Stimulated activated naive CD8-positive, alpha-beta T cell treated with anti-CD3 and anti-CD28 coated beads, Interleukin-15, Interleukin-2, amounts not matched to agents 100 U/mL and 50 U/mL, for 24 hours (primary cell): ENCODE results near the gene FREY1.
A peak's percentile ranks its signal among the peaks of the same experiment; 100 is the strongest.
"Not testable (repeated sequence)": the region's sequence is repeated elsewhere in the genome, so short reads cannot be mapped to it uniquely, and the experiment has no call there.

Experiments used
- ATAC-seq: fragments of 150-1000 bp; cut with Tn5 transposase; one replicate; pipeline ENCODE4 v1.10.0; 2021
- DNase-seq: peaks from one replicate; pipeline ENCODE4 v3.0.0; 2021

The FREY1 gene

GRCh38 chr11:45913942-45914635 is 7.0 kb upstream of the FREY1 start:
- ATAC-seq = no peak
- no peak for DNase-seq

- ATAC-seq = no peak
- no peak for DNase-seq
Observed at GRCh38 chr11:45913514-45913913, 6.4 kb upstream of the FREY1 start.

GRCh38 chr11:45910623-45911022 is 3.6 kb upstream of the FREY1 start:
- ATAC-seq (no peak), DNase-seq (no peak)

GRCh38 chr11:45909594-45910475 is 2.8 kb upstream of the FREY1 start:
- no peak for ATAC-seq
- no peak for DNase-seq

- ATAC-seq = no peak
- DNase-seq = no peak
Observed at GRCh38 chr11:45907911-45908370, 870 bp upstream of the FREY1 start.

- no peak for DNase-seq
- no peak for ATAC-seq
Observed at GRCh38 chr11:45906096-45906682, 882 bp downstream of the FREY1 start.

- ATAC-seq = not testable (repeated sequence)
Observed at GRCh38 chr11:45905576-45905975, 1.5 kb downstream of the FREY1 start.

GRCh38 chr11:45905095-45905494 is 2.0 kb downstream of the FREY1 start:
- no peak for ATAC-seq
- DNase-seq = no peak

More at GRCh38 chr11:45905576-45905975, 1.5 kb downstream of the FREY1 start:
- DNase-seq = not testable (repeated sequence)

GRCh38 chr11:45904309-45904915 is 2.7 kb downstream of the FREY1 start:
- DNase-seq = no peak
- ATAC-seq = no peak

GRCh38 chr11:45902452-45903380 is 4.4 kb downstream of the FREY1 start:
- DNase-seq = no peak
- ATAC-seq = no peak

- ATAC-seq (no peak), DNase-seq (no peak)
Observed at GRCh38 chr11:45901626-45902025, 5.4 kb downstream of the FREY1 start.

- no peak for DNase-seq
- no peak for ATAC-seq
Observed at GRCh38 chr11:45900916-45901617, 6.0 kb downstream of the FREY1 start.

- ATAC-seq, DNase-seq: not testable (repeated sequence)
Observed at GRCh38 chr11:45900175-45900800, 6.8 kb downstream of the FREY1 start.

GRCh38 chr11:45899448-45900174 is 7.5 kb downstream of the FREY1 start:
- DNase-seq = peak; percentile 81
- ATAC-seq = peak; percentile 78

- DNase-seq (no peak), ATAC-seq (no peak)
Observed at GRCh38 chr11:45899086-45899447, 8.0 kb downstream of the FREY1 start.

- ATAC-seq = no peak
- no peak for DNase-seq
Observed at GRCh38 chr11:45897556-45897955, 9.5 kb downstream of the FREY1 start.

GRCh38 chr11:45896422-45896984 is 10.6 kb downstream of the FREY1 start:
- ATAC-seq (no peak), DNase-seq (no peak)

- DNase-seq = no peak
- ATAC-seq = no peak
Observed at GRCh38 chr11:45895553-45896259, 11.4 kb downstream of the FREY1 start.
